ENCODE data around the gene PTPN22.

PTPN22 gene

GRCh38 chr1:113846391-113847035 is 25.0 kb downstream of the PTPN22 start:
- DNase-seq: no peak

GRCh38 chr1:113836534-113836933 is 35.0 kb downstream of the PTPN22 start:
- no peak for DNase-seq

GRCh38 chr1:113835686-113836290 is 35.7 kb downstream of the PTPN22 start:
- DNase-seq: peak; percentile 24

GRCh38 chr1:113834716-113835115 is 36.8 kb downstream of the PTPN22 start:
- DNase-seq: no peak

GRCh38 chr1:113830039-113830438 is 41.5 kb downstream of the PTPN22 start:
- no peak for DNase-seq

GRCh38 chr1:113821916-113822315 is 49.6 kb downstream of the PTPN22 start:
- no peak for DNase-seq

GRCh38 chr1:113818578-113818977 is 52.9 kb downstream of the PTPN22 start:
- no peak for DNase-seq

- DNase-seq: no peak
Observed at GRCh38 chr1:113813218-113813617, 58.3 kb downstream of the PTPN22 start.

- DNase-seq: no peak
Observed at GRCh38 chr1:113812661-113813135, 58.8 kb downstream of the PTPN22 start.

- peak; percentile 98 for DNase-seq
Observed at GRCh38 chr1:113811888-113812660, 59.4 kb downstream of the PTPN22 start, which contains the start of gene RSBN1. TSS of gene RSBN1 (minus strand) at chr1:113812476. CDS start at chr1:113812412, 64 bp downstream.

GRCh38 chr1:113811156-113811887 is 60.2 kb downstream of the PTPN22 start:
- peak; percentile 10 for DNase-seq

- DNase-seq: no peak
Observed at GRCh38 chr1:113809670-113810602, 61.6 kb downstream of the PTPN22 start.

GRCh38 chr1:113808450-113809195 is 62.9 kb downstream of the PTPN22 start:
- no peak for DNase-seq

GRCh38 chr1:113805639-113806038 is 65.9 kb downstream of the PTPN22 start:
- no peak for DNase-seq

- no peak for DNase-seq
Observed at GRCh38 chr1:113805256-113805531, 66.3 kb downstream of the PTPN22 start.

GRCh38 chr1:113804421-113805255 is 66.9 kb downstream of the PTPN22 start:
- DNase-seq: no peak

- DNase-seq: no peak
Observed at GRCh38 chr1:113802367-113803007, 69.0 kb downstream of the PTPN22 start.

GRCh38 chr1:113800487-113800886 is 71.0 kb downstream of the PTPN22 start:
- no peak for DNase-seq

- no peak for DNase-seq
Observed at GRCh38 chr1:113797472-113797871, 74.0 kb downstream of the PTPN22 start.
